H9 (cell line): ENCODE measurements around the gene ZNF780A. TPM values are rescaled to one million over a fixed set of nuclear protein-coding genes. Genes with fewer than 3 reads are reported as not detected.

Experiments
- DNase-seq: peaks from one replicate; pipeline ENCODE4 v3.0.0-alpha.2; 2017
- H2AFZ ChIP-seq: one replicate; pipeline ENCODE4 v1.6.1; 2013; ENCODE audit warnings: mild to moderate bottlenecking, low read length, control low read depth, moderate library complexity
- H2AK5ac ChIP-seq: 2 replicates; pipeline ENCODE4 v1.6.1; 2013; ENCODE audit warnings: low read length, control low read depth, mixed read lengths; ENCODE audit not compliant: insufficient read length
- H2BK120ac ChIP-seq: one replicate; pipeline ENCODE4 v1.6.1; 2013; ENCODE audit warnings: low read depth, mild to moderate bottlenecking, low read length, control low read depth, inconsistent platforms; ENCODE audit not compliant: poor library complexity, severe bottlenecking
- H2BK12ac ChIP-seq: 2 replicates; pipeline ENCODE4 v1.6.1; 2013; ENCODE audit warnings: low read length, control low read depth, mixed read lengths, low read depth; ENCODE audit not compliant: insufficient read length
- H2BK15ac ChIP-seq: 2 replicates; pipeline ENCODE4 v1.6.1; 2013; ENCODE audit warnings: low read depth, low read length, control low read depth
- H2BK20ac ChIP-seq: one replicate; pipeline ENCODE4 v1.6.1; 2013; ENCODE audit warnings: low read depth, mild to moderate bottlenecking, low read length, control low read depth, inconsistent platforms; ENCODE audit not compliant: poor library complexity, severe bottlenecking
- H2BK5ac ChIP-seq: 2 replicates; pipeline ENCODE4 v1.6.1; 2013; ENCODE audit warnings: low read length, control low read depth, mixed read lengths; ENCODE audit not compliant: insufficient read length
- H3K14ac ChIP-seq: 2 replicates; pipeline ENCODE4 v1.6.1; 2013; ENCODE audit warnings: low read length, control low read depth; ENCODE audit not compliant: insufficient read depth
- H3K18ac ChIP-seq: 2 replicates; pipeline ENCODE4 v1.6.1; 2013; ENCODE audit warnings: low read depth, mild to moderate bottlenecking, mixed read lengths, low read length, control low read depth; ENCODE audit not compliant: insufficient read length
- H3K23ac ChIP-seq: 2 replicates; pipeline ENCODE4 v1.6.1; 2013; ENCODE audit warnings: low read length, control low read depth, mixed read lengths, low read depth; ENCODE audit not compliant: insufficient read length
- H3K23me2 ChIP-seq: 2 replicates; pipeline ENCODE4 v1.6.1; 2013; ENCODE audit warnings: low read depth, mild to moderate bottlenecking, mixed read lengths, low read length, control low read depth; ENCODE audit not compliant: insufficient read length, poor library complexity, severe bottlenecking
- H3K27ac ChIP-seq: 2 replicates; pipeline ENCODE4 v1.5.1; 2013; ENCODE audit warnings: low read length, control low read depth, mixed read lengths, low read depth; ENCODE audit not compliant: insufficient read length
- H3K27me3 ChIP-seq: 2 replicates; pipeline ENCODE4 v1.6.1; 2013; ENCODE audit warnings: low read length, control low read depth, inconsistent platforms; ENCODE audit not compliant: insufficient read depth
- H3K4ac ChIP-seq: 2 replicates; pipeline ENCODE4 v1.6.1; 2013; ENCODE audit warnings: low read depth, mild to moderate bottlenecking, control low read depth, inconsistent platforms, low read length, moderate library complexity
- H3K4me1 ChIP-seq: 2 replicates; pipeline ENCODE4 v1.6.1; 2013; ENCODE audit warnings: low read length, control low read depth, inconsistent platforms; ENCODE audit not compliant: insufficient read depth
- H3K4me2 ChIP-seq: 2 replicates; pipeline ENCODE4 v1.6.1; 2013; ENCODE audit warnings: low read length, control low read depth, mixed read lengths; ENCODE audit not compliant: insufficient read length, insufficient read depth
- H3K56ac ChIP-seq: 2 replicates; pipeline ENCODE4 v1.6.1; 2013; ENCODE audit warnings: low read depth, mild to moderate bottlenecking, mixed read lengths, low read length, control low read depth; ENCODE audit not compliant: insufficient read length
- H3K79me1 ChIP-seq: 2 replicates; pipeline ENCODE4 v1.6.1; 2013; ENCODE audit warnings: low read depth, mild to moderate bottlenecking, moderate library complexity, low read length, control low read depth, inconsistent platforms; ENCODE audit not compliant: insufficient read depth, poor library complexity, severe bottlenecking
- H3K79me2 ChIP-seq: 2 replicates; pipeline ENCODE4 v1.6.1; 2013; ENCODE audit warnings: low read length, control low read depth, inconsistent platforms; ENCODE audit not compliant: insufficient read depth
- H3K9ac ChIP-seq: 2 replicates; pipeline ENCODE4 v1.6.1; 2013; ENCODE audit warnings: low read length, control low read depth, mixed read lengths; ENCODE audit not compliant: insufficient read length; ENCODE audit errors: extremely low read depth
- H3K9me3 ChIP-seq: one replicate; pipeline ENCODE4 v1.6.1; 2013; ENCODE audit warnings: low read depth, low read length, inconsistent platforms; ENCODE audit not compliant: control insufficient read depth
- H3T11ph ChIP-seq: one replicate; pipeline ENCODE4 v1.6.1; 2013; ENCODE audit warnings: mild to moderate bottlenecking, low read length, control low read depth, inconsistent platforms
- H4K20me1 ChIP-seq: one replicate; pipeline ENCODE4 v1.6.1; 2013; ENCODE audit not compliant: control insufficient read depth, insufficient read length, insufficient read depth
- H4K5ac ChIP-seq: 2 replicates; pipeline ENCODE4 v1.6.1; 2013; ENCODE audit warnings: low read depth, mild to moderate bottlenecking, mixed read lengths, low read length, control low read depth; ENCODE audit not compliant: insufficient read length
- H4K8ac ChIP-seq: replicated peaks from 2 replicates; pipeline ENCODE4 v1.6.1; 2013; ENCODE audit warnings: low read length, control low read depth, mixed read lengths, low read depth; ENCODE audit not compliant: insufficient read length
- H4K91ac ChIP-seq: 2 replicates; pipeline ENCODE4 v1.6.1; 2013; ENCODE audit warnings: low read depth, mild to moderate bottlenecking, moderate library complexity, mixed read lengths, low read length, control low read depth; ENCODE audit not compliant: insufficient read length
- H3K27ac Mint-ChIP-seq, 3 experiments: 2 replicates in 2 of 3; 3 replicates in 1 of 3; pipeline ENCODE4 v1.8.0; 2020 to 2021; ENCODE audit warnings: mixed read lengths in 3 of 3, mild to moderate bottlenecking in 1 of 3, moderate library complexity in 1 of 3
- H3K27me3 Mint-ChIP-seq: 2 replicates; pipeline ENCODE4 v1.8.0; 2021; ENCODE audit warnings: low read depth, mild to moderate bottlenecking, moderate library complexity, mixed read lengths
- H3K36me3 Mint-ChIP-seq, 3 experiments: 2 replicates in 2 of 3; 3 replicates in 1 of 3; pipeline ENCODE4 v1.8.0; 2020 to 2021; ENCODE audit warnings: low read depth in 3 of 3, mixed read lengths in 3 of 3; ENCODE audit not compliant: insufficient read depth in 1 of 3
- H3K4me1 Mint-ChIP-seq, 2 experiments: 2 replicates each; pipeline ENCODE4 v1.8.0; 2020; ENCODE audit warnings: mixed read lengths in 2 of 2
- H3K4me3 Mint-ChIP-seq, 2 experiments: 2 replicates in 1 of 2; 3 replicates in 1 of 2; pipeline ENCODE4 v1.8.0; 2020 to 2021; ENCODE audit warnings: mild to moderate bottlenecking in 2 of 2, mixed read lengths in 2 of 2, moderate library complexity in 1 of 2
- H3K9me3 Mint-ChIP-seq, 2 experiments: 2 replicates in 1 of 2; 3 replicates in 1 of 2; pipeline ENCODE4 v1.8.0; 2020; ENCODE audit warnings: mild to moderate bottlenecking in 2 of 2, mixed read lengths in 2 of 2, moderate library complexity in 1 of 2
- WGBS: extraction: QIAGEN DNeasy Blood & Tissue Kit; methylation state at CpG from one replicate; pipeline ENCODE4 v1.1.7; 2013; ENCODE audit warnings: missing lambda C conversion rate, low lambda C conversion rate, mixed read lengths; ENCODE audit not compliant: insufficient read length; ENCODE audit errors: extremely low coverage; 5-methylcytosine and 5-hydroxymethylcytosine counted together
- total RNA-seq: library from RNA; stranded (reverse); gene quantifications from 2 replicates; pipeline ENCODE4 v1.2.1, GENCODE V29; 2021
- TF ChIP-seq, protein P1 (sequence below): fragments of 200-600 bp; sonication (generic); conservative IDR thresholded peaks from 3 replicates; pipeline ENCODE4 v1.8.0; 2021; ENCODE audit warnings: antibody characterized with exemption, mild to moderate bottlenecking

The ZNF780A gene
- total RNA-seq, 1 experiment from 2014 or later: 16.7 TPM

DNA sequence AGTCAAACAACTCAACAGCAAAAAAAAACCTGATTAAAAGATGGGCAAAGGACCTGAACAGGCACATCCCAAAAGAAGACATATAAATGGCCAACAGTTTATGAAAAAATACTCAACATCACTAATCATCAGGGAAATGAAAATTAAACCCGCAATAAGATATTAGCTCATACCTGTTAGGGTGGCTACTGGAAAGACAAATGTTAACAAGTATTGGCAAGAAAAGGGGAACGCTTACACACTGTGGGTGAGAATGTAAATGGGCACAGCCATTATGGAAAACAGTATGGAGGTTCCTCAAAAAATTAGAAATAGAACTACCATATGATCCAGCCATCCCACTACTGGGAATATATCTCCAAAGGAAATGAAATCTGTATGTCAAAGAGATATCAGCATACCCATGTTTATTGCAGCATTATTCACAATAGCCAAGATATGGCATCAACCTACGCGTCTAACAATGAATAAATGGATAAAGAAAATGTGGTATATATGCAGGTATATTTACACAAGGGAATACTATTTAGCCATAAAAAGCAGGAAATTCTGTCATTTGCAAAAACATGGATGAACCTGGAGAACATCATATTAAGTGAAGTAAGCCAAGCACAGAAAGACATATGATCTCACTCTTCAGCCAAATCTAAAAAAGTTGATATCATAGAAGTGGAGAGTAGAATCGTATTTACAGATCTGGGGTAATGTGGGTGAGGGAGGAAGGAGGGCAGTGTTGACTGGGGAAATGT, 2.3 kb downstream of the ZNF780A start:
- no CpG with 5 or more reads among the region's 5 CpGs for WGBS
- Histone ChIP-seq H3T11ph (no peak overlapping the region), H3K4me2 (no peak overlapping the region), H3K23me2 (peaks cover 8% of the 10 kb centered on the region), H4K5ac (no peak overlapping the region), H3K79me1 (peaks cover 5% of the 10 kb centered on the region), H3K9me3 (no peaks in the 10 kb centered on the region), H3K23ac (no peak overlapping the region), H3K9ac (no peak overlapping the region), H2AK5ac (no peak overlapping the region), H2BK20ac (no peak overlapping the region), H2BK120ac (no peak overlapping the region), H4K8ac (no peak overlapping the region), H4K91ac (no peak overlapping the region), H3K27ac (no peak overlapping the region), H2BK12ac (no peak overlapping the region), H3K27me3 (no peaks in the 10 kb centered on the region), H3K79me2 (no peaks in the 10 kb centered on the region; the same call in 1 of the 2 replicates), H2AFZ (no peak overlapping the region), H2BK15ac (no peak overlapping the region), H3K4ac (no peak overlapping the region), H3K56ac (no peak overlapping the region), H3K14ac (no peak overlapping the region), H3K4me1 (no peaks in the 10 kb centered on the region; the same call in 1 of the 2 replicates), H3K18ac (no peak overlapping the region), H2BK5ac (no peak overlapping the region), H4K20me1 (no peaks in the 10 kb centered on the region)
- H3K27me3 Mint-ChIP-seq: no peaks in the 10 kb centered on the region
- peak overlapping the region in 1 of 2 experiments; percentile 100; a peak in 3 of 5 replicates for H3K4me3 Mint-ChIP-seq
- H3K4me1 Mint-ChIP-seq: peaks cover 17 to 19% of the 10 kb centered on the region in 2 experiments
- TF ChIP-seq, protein P1, sequence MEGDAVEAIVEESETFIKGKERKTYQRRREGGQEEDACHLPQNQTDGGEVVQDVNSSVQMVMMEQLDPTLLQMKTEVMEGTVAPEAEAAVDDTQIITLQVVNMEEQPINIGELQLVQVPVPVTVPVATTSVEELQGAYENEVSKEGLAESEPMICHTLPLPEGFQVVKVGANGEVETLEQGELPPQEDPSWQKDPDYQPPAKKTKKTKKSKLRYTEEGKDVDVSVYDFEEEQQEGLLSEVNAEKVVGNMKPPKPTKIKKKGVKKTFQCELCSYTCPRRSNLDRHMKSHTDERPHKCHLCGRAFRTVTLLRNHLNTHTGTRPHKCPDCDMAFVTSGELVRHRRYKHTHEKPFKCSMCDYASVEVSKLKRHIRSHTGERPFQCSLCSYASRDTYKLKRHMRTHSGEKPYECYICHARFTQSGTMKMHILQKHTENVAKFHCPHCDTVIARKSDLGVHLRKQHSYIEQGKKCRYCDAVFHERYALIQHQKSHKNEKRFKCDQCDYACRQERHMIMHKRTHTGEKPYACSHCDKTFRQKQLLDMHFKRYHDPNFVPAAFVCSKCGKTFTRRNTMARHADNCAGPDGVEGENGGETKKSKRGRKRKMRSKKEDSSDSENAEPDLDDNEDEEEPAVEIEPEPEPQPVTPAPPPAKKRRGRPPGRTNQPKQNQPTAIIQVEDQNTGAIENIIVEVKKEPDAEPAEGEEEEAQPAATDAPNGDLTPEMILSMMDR: no peak
- peaks cover 2 to 4% of the 10 kb centered on the region in 2 experiments; a peak in 4 of 5 replicates for H3K9me3 Mint-ChIP-seq
- peaks cover 14 to 19% (median 17%) of the 10 kb centered on the region in 3 experiments for H3K36me3 Mint-ChIP-seq
- DNase-seq: no peak
- H3K27ac Mint-ChIP-seq: no peak overlapping the region
